ENCODE measurements around the gene CNTD1.

The CNTD1 gene

DNA sequence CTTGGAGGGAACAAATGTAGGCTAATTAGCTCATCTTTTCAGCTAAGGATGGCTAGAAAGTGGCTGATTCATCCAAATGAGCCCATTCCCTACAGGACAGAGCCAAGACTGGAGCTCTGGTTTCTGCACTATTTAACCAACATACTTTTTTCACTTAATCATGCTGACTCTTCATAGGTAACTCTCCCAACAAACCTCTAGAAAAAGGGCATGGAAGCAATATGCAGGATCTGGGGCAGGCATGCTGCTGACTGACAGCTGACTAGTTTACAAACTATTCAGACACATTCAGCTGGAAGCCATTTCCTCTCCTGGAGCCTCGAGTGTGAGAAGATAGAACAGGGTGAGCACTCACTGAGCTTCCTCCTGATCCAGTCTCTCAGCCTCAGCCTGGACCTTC lies 19.2 kb downstream of the CNTD1 start:
- no peaks in the 10 kb centered on the region for H3K27me3 Mint-ChIP-seq
- no peak overlapping the region for H3K4me3 Mint-ChIP-seq
- H3K4me1 Mint-ChIP-seq (ENCODE audit: low read depth): peaks cover 22% of the 10 kb centered on the region
- no peak overlapping the region for H3K27ac Mint-ChIP-seq
- H3K9me3 Mint-ChIP-seq (ENCODE audit: low read depth): no peaks in the 10 kb centered on the region
- peaks cover 10% of the 10 kb centered on the region for H3K36me3 Mint-ChIP-seq

DNA sequence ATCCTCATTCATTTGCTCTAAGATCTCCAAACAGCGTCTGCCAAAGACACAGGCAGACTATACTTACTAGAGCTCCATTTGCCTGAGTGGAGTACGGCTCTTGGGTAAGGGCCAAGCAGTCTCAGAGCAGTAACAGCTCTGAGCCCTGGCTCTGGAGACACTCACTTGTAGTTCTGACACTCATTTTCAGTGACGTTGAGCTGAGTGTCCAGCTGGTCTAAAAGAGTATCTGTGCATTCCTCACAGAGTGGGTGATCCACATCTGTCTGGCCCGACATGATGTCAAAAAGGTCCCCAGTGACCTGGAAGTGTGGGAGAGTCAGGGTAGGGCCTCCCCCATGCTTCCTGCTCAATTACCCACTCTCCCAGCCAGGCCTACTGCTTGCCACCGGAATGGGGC lies 19.7 kb downstream of the CNTD1 start:
- Mint-ChIP-seq H3K27me3 (no peaks in the 10 kb centered on the region), H3K27ac (no peak overlapping the region), H3K36me3 (peaks cover 10% of the 10 kb centered on the region), H3K9me3 (ENCODE audit: low read depth) (no peaks in the 10 kb centered on the region), H3K4me1 (ENCODE audit: low read depth) (peaks cover 23% of the 10 kb centered on the region), H3K4me3 (no peak overlapping the region)

DNA sequence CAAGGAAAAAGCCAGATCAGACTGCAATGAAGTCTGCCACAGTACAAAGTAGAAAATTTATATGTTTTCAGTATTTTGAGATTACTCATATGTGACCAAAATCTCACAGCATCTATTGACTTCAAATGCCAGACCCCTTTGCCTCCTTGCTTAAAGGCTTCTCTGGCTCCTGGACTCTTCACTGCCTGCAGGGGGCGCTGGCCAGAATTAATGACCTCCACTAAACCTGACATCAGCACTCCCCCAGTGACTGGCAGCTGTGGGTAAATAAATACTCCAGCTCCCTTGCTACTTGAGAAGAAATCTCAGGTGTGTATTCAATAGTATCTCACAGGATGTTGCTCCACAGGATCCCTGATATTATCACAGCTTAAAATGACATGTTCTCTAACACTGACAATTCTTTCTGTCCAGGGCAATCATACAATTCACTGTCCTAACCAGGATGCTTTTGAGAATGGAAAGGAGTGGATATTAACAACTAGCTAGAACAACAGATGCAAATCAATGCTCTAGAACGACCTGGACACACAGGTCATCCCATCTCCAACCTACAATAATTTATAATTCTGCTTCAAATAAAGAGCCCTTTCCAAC lies 21.4 kb downstream of the CNTD1 start:
- no peaks in the 10 kb centered on the region for H3K27me3 Mint-ChIP-seq
- H3K4me3 Mint-ChIP-seq: no peak overlapping the region
- H3K9me3 Mint-ChIP-seq (ENCODE audit: low read depth): no peaks in the 10 kb centered on the region
- H3K27ac Mint-ChIP-seq: peak overlapping the region; percentile 52
- H3K4me1 Mint-ChIP-seq (ENCODE audit: low read depth): peaks cover 32% of the 10 kb centered on the region
- peaks cover 5% of the 10 kb centered on the region for H3K36me3 Mint-ChIP-seq

DNA sequence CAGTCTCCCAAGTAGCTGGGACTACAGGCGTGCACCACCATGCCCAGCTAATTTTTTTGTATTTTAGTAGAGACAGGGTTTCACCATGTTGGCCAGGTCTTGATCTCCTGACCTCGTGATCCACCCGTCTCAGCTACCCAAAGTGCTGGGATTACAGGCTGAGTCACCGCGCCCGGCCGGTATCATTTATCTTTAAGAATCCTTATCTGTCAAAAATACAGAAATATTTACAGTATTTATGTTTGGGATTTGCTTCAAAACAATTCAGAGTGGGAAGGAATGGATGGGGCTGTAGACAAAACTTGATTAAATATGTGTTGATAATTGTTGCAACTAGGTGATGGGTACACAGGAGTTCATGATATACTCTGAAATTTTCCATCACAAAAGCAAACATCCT lies 22.5 kb downstream of the CNTD1 start:
- H3K9me3 Mint-ChIP-seq (ENCODE audit: low read depth): no peaks in the 10 kb centered on the region
- no peak overlapping the region for H3K27ac Mint-ChIP-seq
- peaks cover 5% of the 10 kb centered on the region for H3K36me3 Mint-ChIP-seq
- H3K4me3 Mint-ChIP-seq: peak overlapping the region; percentile 72
- H3K27me3 Mint-ChIP-seq: no peaks in the 10 kb centered on the region
- H3K4me1 Mint-ChIP-seq (ENCODE audit: low read depth): peaks cover 30% of the 10 kb centered on the region

DNA sequence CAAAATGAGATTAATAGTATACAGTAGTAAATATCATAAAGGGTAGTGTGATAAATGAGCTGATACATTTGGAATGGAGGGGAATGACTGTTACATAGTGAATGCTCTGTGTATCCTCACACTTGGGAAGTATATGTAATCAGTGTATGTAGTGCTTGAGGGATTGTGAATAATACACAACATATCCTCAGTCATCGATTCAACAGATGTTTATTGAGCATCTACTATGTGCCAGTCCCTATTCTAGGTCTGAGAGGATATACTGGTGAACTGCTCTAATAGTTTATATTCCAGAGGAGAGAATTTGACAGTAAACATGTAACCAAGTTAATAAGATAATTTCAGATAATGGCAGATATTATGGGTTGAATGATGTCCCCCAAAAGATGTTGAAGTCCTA lies 28.8 kb downstream of the CNTD1 start:
- Mint-ChIP-seq H3K27ac (no peak overlapping the region), H3K4me1 (ENCODE audit: low read depth) (peaks cover 18% of the 10 kb centered on the region), H3K27me3 (no peaks in the 10 kb centered on the region), H3K4me3 (no peak overlapping the region), H3K9me3 (ENCODE audit: low read depth) (no peaks in the 10 kb centered on the region), H3K36me3 (no peaks in the 10 kb centered on the region)

DNA sequence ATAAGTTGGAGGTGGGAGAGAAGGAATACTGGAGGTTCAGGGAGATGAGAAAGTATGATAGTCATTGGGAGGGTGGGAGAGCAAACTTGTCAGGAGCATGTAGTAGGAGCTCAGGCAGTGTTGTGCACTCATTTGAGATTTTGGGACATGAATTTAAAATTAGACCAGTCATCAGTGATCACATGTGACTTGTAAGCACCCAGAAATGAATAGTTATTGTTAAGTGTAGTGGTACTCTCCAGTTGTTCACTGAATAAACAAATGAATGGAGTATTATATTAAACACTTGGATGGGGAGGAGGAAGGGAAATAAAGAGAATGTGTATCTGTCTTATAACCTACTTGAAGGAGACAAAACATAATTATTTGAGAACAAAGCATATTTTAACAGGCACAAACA lies 32.3 kb downstream of the CNTD1 start:
- no peaks in the 10 kb centered on the region for H3K9me3 Mint-ChIP-seq (ENCODE audit: low read depth)
- no peak overlapping the region for H3K27ac Mint-ChIP-seq
- peaks cover 19% of the 10 kb centered on the region for H3K4me1 Mint-ChIP-seq (ENCODE audit: low read depth)
- H3K27me3 Mint-ChIP-seq: no peaks in the 10 kb centered on the region
- H3K4me3 Mint-ChIP-seq: no peak overlapping the region
- no peaks in the 10 kb centered on the region for H3K36me3 Mint-ChIP-seq

DNA sequence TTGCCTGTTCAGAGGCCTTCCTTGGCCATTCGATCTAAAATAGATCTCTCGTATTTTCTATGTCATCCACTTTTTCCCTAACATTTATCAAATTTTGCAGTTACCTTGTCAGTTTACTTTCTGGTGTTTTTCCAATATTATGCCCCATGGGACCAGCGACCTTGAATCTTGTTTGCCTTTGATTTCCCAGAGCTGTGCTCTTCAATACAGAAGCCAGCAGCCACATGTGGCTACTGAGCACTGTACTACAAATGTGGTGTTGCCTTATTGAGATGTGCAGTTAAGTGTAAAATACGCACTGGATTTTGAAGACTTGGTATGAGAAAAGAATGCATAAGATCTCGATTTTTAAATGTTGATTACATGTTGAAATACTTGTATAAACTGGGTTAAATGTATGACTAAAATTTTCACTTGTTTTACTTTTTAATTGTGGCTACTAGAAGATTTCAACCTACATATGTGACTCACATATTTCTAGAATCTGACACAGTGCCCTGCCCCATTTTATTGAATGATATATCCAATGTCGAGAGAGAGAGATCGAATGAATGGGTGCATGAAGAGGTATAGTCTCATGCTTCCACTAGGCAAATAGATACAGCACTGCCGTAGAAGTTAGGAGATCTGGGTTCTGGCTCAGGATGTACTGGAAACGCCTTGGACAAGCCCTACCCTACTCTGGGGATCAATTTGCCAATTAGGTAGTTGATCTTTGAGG lies 33.7 kb downstream of the CNTD1 start:
- no peaks in the 10 kb centered on the region for H3K9me3 Mint-ChIP-seq (ENCODE audit: low read depth)
- peaks cover 22% of the 10 kb centered on the region for H3K4me1 Mint-ChIP-seq (ENCODE audit: low read depth)
- H3K36me3 Mint-ChIP-seq: no peaks in the 10 kb centered on the region
- peak overlapping the region; percentile 98 for H3K27ac Mint-ChIP-seq
- H3K4me3 Mint-ChIP-seq: peak overlapping the region; percentile 87
- no peaks in the 10 kb centered on the region for H3K27me3 Mint-ChIP-seq

DNA sequence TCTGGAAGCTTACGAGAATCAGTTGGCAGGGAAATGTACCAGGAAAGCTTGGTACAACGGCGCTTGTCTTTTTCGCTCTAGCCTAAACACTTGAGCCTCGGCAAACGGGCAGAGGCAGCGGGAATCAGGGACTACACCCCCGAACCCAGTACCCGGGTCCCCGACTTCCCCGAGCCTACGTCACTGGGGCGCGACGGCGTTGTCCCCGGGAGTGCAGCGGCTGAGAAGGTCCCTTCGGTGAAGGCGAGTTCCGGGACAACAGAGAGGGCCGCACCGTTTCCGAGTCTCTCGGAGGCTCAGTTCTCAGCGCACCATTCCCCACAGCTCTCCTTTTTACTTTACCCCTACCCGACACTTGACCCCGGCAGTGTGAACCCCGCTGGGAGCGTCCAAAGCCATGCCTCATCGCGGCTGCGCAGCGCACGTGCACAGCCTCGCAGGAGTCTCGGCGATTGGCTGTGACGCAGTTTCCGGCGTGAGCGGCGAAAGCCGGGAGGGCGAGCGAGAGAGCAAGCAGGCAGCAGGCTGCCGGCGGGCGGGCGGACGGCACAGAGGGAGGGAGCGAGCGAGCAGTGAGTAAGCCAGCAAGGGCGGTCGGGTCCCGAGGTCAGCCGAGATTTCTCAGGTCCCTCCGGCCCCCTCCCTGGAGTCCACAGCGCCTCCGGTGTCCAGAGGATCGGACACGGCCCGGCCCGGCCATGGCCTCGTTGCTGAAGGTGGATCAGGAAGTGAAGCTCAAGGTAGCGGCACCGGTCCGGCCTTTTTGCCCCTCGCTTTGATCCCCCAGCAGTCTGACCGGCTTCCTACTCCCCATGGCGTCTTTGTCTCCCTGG lies 34.5 kb downstream of the CNTD1 start, which contains the start of gene PSME3:
Gene PSME3, plus strand, starts transcription at position 464 of the 833 bp plus-strand sequence. Its CDS starts 235 bp downstream, at position 699.
- Mint-ChIP-seq H3K9me3 (ENCODE audit: low read depth) (no peaks in the 10 kb centered on the region), H3K4me1 (ENCODE audit: low read depth) (peaks cover 24% of the 10 kb centered on the region), H3K4me3 (peak within 1 kb of the TSS; percentile 87), H3K27ac (peak within 1 kb of the TSS; percentile 98), H3K36me3 (peaks cover 3% of the 10 kb centered on the region), H3K27me3 (no peaks in the 10 kb centered on the region)

DNA sequence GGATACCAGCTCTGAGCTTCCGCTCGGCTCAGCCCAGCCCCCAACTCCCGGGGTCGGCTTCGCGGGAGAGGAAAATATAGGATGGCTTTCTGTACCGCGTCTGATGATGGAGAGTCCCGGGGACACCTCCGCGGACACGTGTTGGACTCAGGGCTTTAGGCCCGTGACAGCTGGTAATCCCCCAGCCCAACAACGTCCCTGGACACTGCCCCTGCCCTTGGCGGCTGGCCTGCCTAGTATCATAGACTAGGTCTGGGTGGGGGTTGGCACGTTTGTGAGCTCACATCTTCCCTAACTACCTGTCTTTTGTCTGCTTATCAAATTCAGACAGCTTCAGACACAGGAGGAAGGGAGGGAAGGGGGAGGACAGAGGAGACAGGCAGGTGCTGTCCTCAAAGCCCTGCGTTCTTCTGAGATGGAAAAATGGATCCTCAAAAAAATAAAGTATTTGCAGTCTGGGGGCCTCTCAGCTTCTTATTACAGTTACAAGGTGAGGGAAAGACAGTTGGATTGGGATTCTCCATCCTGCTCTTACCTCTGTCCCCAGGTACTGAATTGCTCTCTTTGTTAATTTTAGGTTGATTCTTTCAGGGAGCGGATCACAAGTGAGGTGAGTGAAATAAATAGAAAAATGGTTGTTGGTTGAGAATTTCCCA lies 35.2 kb downstream of the CNTD1 start:
- peaks cover 24% of the 10 kb centered on the region for H3K4me1 Mint-ChIP-seq (ENCODE audit: low read depth)
- H3K4me3 Mint-ChIP-seq: peak overlapping the region; percentile 87
- H3K9me3 Mint-ChIP-seq (ENCODE audit: low read depth): no peaks in the 10 kb centered on the region
- H3K27ac Mint-ChIP-seq: peak overlapping the region; percentile 98
- no peaks in the 10 kb centered on the region for H3K27me3 Mint-ChIP-seq
- peaks cover 3% of the 10 kb centered on the region for H3K36me3 Mint-ChIP-seq

DNA sequence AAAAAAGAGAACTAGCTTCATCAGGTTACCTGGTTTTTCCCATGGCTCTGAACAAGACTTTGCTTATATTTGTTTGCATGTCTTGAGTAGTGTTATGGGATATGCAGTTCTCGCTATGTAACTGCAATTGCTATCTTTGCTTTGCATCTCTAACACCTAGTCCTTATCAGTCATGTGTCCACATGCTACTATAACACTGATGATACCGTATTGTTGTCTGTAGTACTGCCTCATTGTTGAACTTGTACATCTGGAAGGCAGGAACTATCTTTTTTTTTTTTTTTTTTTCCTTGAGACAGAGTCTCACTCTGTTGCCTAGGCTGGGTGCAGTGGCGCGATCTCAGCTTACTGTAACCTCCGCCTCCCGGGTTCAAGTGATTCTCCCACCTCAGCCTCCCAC lies 37.1 kb downstream of the CNTD1 start:
- H3K36me3 Mint-ChIP-seq: peaks cover 3% of the 10 kb centered on the region
- no peak overlapping the region for H3K27ac Mint-ChIP-seq
- peak overlapping the region; percentile 44 for H3K4me3 Mint-ChIP-seq
- peaks cover 24% of the 10 kb centered on the region for H3K4me1 Mint-ChIP-seq (ENCODE audit: low read depth)
- H3K27me3 Mint-ChIP-seq: no peaks in the 10 kb centered on the region
- H3K9me3 Mint-ChIP-seq (ENCODE audit: low read depth): no peaks in the 10 kb centered on the region

DNA sequence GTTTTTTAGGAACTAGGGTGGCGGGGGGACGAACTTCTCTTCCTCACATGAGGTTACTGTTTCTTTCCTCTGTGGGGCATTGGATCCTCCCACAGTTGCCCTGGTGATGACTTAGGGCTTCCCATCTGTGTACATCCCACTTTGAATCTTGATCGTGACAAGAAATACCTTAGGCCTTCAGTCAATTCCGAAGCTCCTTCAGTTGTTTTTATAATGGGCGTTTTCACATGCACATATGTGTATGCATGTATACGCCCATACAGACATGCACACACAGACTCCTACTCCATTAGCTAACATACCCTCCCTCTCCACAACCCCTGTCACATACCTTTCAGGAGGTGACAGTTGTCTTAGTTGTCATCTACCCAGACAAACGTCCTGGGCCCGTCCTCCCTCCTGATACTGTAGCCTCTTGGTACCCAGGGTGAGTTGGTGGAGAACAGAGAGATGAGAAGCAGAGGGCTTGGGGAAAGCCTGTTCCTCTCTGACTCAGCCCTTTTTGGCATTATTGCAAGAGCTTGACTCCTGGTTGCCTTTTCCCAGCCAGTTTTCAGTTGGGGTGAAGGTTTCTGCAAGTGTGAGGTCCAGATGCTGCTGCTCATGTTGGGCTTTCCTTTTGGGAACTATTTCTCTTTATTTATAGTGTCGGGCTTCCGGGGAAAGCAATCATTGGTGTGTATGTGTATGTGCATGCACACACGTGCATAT lies 43.5 kb downstream of the CNTD1 start:
- Mint-ChIP-seq H3K36me3 (peaks cover 3% of the 10 kb centered on the region), H3K27me3 (no peaks in the 10 kb centered on the region), H3K4me3 (no peak overlapping the region), H3K27ac (no peak overlapping the region), H3K4me1 (ENCODE audit: low read depth) (peaks cover 16% of the 10 kb centered on the region), H3K9me3 (ENCODE audit: low read depth) (no peaks in the 10 kb centered on the region)

DNA sequence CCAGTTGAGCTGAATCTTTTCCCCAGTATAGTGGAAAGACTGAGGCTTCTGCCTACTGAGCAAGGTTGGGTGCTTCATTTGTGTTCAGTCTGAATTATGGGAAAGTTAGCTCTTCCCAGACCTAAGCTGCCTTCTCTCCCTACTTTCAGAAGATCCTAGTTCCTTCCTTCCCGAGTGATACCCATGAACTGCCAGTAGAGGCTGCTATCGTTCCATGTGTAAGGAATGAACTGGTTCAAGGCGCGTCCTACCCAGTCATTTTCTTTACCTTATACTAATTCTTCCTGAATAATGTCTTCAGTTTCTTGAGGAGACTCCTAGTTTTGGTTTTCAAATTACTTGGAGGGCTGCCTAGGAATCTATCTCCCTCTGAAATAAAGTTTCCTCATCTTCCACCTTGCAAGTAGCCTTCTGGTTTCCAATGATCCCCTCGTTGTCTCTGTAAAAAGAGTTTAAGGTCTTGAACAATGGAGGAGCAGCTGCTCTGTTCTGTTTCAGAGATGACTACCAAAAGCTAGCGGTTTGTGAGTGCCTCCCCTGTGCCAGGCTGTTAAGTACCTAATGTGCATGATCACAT lies 44.8 kb downstream of the CNTD1 start:
- Mint-ChIP-seq H3K27ac (peak overlapping the region; percentile 24), H3K27me3 (no peaks in the 10 kb centered on the region), H3K4me1 (ENCODE audit: low read depth) (peaks cover 14% of the 10 kb centered on the region), H3K4me3 (no peak overlapping the region), H3K36me3 (no peaks in the 10 kb centered on the region), H3K9me3 (ENCODE audit: low read depth) (no peaks in the 10 kb centered on the region)

DNA sequence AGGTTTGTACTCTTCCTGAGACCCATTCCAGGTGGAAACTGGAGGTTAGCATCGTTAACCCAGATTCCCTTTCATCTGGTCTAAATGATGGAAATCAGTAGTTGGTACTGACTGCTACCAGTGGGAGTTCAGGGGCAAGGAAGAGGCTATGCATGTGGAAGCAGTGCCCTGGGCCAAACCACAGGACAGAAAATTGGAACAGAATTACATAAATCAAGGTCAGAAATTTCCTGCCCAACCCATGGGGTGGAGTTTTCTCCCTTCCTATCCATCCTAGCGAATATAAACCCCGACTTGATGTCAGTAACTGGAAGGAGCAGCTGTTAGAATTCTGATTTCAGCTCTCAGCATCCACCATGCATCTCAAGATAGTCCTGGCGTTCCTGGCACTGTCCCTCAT lies 45.6 kb downstream of the CNTD1 start, which contains the start of gene AOC2:
Gene AOC2, plus strand, starts transcription at position 310 of the 400 bp plus-strand sequence. Its CDS starts 47 bp downstream, at position 357.
- Mint-ChIP-seq H3K4me1 (ENCODE audit: low read depth) (peaks cover 14% of the 10 kb centered on the region), H3K27me3 (no peaks in the 10 kb centered on the region), H3K36me3 (no peaks in the 10 kb centered on the region), H3K27ac (peak within 1 kb of the TSS; percentile 24), H3K9me3 (ENCODE audit: low read depth) (no peaks in the 10 kb centered on the region), H3K4me3 (no peak within 1 kb of the TSS)

Measured in activated naive CD8-positive, alpha-beta T cell (primary cell).